ENCODE measurements around the gene ARPC2.

Gene ARPC2

DNA sequence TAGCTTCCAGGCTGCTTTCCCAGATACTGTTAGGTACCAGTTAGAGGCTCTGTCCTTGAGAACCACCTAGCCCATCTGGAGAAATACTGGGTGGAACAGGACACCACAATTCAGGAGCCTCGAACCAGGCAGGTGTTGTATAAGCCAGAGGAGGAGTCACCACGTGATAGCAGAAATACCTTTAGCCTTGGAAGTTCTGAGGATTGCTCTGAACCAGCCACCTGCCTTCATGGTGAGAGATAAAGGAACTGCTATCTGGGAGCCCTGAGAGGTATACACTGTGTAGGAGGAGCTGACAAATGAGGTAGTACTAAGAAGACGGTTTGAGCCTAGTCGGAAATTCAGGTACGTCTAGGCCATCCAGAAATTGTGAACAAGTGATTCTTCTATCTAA lies 36.2 kb downstream of the ARPC2 start:
- no peak for DNase-seq (ENCODE audit: low spot score)

DNA sequence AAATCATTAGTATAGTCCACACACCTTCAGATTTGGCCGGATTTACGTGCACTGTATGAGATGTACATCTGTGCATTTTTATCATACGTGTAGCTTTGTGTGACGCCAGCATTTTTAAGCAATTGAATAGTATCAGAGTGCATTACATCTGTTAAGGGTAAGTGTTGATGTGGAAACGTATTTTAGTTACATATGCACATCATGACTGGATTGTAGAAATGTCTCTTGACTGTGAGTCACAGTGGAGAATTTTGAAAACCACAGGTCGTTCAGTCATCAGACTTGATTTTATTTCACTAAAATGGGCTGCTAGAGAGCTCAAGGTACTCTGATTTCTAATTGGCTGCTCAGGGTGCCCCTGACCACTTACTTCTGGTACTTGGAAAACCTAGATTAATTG lies 38.5 kb downstream of the ARPC2 start:
- DNase-seq (ENCODE audit: low spot score), result no peak

DNA sequence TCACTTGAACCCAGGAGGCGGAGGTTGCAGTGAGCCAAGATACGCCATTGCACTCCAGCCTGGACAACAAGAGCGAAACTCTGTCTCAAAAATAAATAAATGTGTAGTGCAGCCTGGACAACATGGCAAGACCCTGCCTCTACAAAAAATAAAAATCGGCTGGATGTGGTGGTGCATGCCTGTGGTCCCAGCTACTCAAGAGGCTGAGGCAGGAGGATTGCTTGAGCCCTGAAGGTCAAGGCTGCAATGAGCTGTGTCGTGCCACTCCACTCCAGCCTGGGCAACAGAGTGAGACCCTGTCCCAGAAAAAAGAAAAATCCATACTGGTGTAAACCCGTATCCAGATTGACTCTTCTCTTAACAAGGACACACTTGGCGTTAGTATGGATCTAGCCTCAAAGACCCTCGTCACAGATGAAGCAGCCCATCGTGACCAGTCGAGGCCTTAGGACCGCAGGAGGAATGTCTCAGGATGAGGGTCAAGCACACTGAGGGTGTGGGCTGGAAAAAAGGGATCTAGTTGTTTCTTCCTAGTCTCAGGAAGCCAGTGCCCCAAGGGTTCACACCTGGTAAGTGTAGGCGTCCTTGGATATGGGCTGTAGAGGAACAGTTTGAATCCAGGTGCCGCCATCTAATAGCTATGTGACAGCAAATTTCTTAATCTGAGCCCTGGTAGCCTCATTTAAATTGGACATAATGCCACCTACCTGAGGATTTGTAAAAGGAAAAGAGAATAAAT lies 39.8 kb downstream of the ARPC2 start:
- DNase-seq (ENCODE audit: low spot score), result no peak

DNA sequence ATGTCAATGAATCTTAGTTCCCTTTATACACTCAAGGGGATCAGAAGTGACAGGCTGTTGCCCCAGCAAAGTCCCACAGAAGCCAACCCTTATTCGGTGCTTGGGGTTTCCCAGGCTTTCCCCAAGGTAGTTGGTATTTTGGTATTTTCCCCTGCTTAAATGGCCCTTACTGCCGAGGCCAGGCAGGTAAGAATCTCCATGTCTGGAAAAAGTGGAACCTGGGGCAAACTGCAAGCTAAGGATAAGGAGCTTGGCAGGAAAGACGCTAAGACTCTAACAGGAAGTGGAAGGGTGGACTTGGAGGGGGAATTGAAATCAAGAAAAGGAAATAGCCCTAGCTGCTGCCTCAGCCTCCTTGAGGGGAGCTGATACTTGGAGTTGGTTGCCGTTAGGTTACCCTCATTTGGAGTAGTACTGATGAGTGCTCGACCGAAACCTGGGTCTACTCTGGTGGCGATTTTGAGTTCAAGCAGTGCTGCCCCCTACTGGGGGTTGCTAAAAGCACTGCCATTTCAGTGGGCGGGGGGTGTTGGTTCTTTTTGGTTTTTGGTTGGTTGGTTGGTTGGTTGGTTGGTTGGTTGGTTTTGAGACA lies 40.5 kb downstream of the ARPC2 start:
- no peak for DNase-seq (ENCODE audit: low spot score)

DNA sequence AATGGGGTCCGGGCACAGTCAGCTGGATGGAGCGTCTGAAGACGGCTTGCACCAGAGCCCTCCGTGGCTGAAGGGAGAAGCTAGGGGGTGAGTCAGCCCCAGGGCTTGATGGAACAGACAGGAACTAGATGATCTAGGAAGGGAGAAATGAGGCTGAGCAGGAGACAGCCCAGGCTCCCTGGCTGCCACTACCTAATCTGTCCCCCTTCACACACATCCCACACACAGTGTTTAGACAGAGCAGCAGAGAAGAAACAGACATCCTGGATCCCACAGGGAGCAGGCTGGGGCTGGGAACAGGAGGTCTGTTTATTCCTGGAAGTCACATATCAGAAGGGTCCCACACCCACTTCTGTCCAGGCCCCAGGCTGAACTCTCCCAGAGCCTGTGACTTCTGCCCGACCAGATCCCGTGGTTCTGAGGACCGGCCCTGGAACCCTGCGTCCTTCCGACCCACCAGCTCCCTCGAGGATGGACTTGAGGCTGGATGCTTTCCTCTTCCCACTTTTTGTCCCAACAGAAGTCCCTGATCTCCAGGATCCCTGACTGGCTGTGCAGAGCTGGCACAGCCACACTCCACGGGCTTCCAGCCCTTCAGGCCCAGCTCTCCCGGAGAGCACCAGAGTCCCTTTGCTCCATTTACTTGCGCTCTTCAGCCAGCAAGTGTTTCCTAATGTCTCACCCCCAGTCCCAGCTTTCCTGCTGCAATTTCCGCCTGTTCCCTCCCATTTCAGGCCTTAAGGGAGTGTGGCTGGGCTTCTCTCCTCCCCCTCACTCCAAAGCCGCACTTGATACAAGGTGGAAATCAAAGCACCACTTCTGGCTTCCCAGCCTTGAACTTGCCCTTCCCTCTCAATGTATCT lies 42.3 kb downstream of the ARPC2 start:
- no peak for DNase-seq (ENCODE audit: low spot score)

DNA sequence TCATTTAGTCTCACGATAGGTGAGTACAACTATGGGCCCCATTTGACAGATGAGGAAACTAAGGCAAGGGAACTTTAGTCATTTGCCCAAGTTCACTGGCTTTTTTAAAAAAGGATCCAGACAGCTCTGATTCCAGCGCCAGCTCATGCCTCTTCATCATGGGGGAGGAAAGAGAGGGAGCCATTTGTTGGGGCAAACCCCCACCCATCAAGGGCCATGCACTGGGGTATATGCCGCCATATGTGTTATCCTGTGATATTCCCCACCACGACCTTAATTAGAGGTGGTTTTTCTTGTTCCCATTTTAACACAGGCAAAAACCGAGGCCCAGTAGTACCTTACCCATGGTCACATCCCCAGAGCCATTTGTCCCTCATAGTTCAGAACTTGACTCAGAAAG lies 43.2 kb downstream of the ARPC2 start:
- no peak for DNase-seq (ENCODE audit: low spot score)

DNA sequence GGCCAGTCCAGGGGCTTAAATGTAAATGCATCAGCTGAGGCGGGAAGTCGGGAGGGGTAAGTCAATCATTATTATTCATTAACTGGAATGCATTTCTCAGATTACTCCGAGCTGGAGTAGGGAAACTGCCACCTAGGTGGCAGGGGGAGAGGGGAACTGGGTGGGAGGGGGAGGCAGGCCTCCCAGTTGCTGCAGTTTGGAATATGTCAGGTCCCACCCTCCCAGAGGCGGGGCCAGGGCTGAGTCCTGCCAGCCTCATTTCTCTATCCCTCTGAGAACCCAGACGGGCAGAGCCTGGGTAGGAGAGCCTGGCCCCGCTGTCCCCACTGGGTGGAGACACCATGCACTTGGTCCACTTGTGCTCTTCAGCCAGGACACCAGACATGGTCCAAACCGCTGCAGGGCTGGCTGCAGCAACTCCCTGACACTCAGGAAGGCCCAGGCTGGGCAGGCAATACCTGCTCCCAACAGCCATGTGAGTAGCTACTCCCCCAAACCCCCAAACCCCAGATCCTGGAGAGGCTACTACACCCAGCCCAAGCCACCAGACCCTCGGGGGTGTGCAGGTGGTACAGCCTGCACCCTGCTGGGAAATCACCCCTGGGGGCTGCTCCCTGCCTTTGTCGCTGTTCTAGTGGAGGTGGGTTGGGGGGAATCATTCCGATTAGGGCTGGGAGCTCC lies 43.9 kb downstream of the ARPC2 start, which contains the start of gene GPBAR1:
GPBAR1 (plus strand) TSS at position 274 of the 681 bp plus-strand sequence. CDS start 1,710 bp downstream, outside the sequence.
- DNase-seq (ENCODE audit: low spot score), result no peak

DNA sequence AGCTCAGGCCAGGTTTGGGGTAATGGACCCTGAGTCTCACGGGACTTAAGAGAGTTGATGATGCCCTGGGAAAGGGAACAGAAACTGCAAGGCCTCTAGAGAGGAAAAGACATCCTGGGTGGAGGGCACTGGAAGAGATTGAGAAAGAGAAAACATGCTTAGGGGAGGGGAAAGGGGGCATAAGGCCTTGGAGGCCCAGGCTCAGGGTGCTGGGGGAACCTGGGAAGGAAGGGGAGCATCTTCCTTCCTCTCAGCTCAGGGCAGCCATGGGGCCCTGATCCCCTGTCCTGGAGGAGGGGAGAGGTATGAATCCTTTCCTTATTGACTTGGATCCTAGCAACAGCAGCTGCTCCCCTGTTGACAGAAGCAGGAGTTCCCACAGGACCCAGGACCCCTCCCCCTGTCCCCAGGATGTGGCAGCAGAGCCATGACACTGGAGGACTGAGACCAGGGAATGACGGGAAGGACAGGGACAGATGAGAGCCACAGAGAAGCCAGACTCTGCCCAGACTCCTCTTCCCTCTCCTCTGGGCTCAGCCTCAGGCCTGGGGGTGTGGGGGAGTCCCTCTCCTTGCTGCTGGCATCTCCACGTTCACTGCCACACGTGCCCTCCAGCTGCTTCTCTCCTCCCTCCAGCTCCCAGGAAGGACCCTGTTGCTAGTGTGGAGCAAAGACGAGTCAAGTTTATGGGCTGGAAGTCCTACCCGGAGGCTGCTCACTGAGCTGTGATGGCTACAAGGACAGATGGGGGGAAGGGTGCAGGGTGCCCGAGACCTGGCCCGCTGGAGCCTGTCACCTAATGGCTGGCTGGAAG lies 44.6 kb downstream of the ARPC2 start:
- DNase-seq (ENCODE audit: low spot score), result no peak

DNA sequence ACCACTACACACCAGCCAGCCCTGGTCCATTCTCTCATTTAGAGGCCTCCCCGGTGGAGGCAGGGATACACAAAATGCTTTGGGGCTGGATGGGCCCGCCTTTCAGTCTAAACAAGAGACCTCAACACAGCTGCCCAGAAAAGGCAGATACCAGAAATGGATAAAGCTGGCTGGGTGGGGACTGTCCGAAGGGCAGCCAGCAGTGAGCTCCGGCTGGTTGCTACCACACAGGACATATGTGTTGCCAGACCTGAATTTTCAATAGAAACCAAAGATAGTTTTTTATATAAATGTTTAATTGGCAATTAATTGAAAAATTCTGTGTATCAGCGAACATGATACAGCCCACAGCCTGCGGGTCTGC lies 45.2 kb downstream of the ARPC2 start:
- DNase-seq (ENCODE audit: low spot score), result no peak

DNA sequence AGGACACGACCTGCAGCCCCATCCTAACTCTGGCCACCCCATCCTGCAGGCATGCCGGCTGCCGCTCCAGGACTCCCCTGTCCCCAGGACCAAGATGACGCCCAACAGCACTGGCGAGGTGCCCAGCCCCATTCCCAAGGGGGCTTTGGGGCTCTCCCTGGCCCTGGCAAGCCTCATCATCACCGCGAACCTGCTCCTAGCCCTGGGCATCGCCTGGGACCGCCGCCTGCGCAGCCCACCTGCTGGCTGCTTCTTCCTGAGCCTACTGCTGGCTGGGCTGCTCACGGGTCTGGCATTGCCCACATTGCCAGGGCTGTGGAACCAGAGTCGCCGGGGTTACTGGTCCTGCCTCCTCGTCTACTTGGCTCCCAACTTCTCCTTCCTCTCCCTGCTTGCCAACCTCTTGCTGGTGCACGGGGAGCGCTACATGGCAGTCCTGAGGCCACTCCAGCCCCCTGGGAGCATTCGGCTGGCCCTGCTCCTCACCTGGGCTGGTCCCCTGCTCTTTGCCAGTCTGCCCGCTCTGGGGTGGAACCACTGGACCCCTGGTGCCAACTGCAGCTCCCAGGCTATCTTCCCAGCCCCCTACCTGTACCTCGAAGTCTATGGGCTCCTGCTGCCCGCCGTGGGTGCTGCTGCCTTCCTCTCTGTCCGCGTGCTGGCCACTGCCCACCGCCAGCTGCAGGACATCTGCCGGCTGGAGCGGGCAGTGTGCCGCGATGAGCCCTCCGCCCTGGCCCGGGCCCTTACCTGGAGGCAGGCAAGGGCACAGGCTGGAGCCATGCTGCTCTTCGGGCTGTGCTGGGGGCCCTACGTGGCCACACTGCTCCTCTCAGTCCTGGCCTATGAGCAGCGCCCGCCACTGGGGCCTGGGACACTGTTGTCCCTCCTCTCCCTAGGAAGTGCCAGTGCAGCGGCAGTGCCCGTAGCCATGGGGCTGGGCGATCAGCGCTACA lies 45.9 kb downstream of the ARPC2 start:
- DNase-seq (ENCODE audit: low spot score), result no peak

DNA sequence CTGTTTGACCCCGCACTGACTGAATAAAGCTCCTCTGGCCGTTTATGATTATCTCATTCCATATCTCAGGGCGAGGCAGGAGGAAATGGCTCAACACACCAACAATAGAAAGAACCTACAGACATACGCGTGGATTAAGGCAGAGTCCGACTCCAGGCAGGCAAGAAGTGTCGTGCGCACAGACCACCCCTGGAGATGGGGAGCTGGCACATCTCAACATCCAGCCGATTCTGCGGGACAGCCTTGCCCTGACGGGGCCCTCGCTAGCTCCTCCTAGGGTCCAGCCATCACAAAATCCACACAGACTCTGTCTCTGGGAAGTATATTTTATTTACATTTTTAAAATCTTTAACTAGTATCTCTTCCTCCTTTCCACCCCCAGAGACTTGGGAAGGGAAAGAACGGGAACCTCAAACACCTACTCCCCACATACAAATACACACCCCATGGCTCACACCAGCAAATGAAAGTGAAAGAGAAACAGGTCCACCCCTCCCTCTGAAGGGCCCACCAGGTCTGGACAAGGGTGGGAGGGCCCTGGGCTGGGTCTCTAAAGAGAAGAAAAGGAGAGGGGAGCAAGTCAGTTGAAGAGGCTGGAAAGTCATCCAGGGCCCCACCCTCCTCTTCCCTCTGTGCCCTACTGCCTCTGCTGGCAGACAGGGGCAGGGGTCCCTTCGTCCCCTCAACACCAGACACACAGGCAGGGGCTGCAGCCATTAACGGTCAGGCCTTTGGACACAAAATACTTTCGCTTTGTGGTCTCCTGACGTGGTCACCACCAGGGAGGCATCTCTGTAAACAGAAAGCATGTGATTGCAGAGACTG lies 47.0 kb downstream of the ARPC2 start:
- no peak for DNase-seq (ENCODE audit: low spot score)

DNA sequence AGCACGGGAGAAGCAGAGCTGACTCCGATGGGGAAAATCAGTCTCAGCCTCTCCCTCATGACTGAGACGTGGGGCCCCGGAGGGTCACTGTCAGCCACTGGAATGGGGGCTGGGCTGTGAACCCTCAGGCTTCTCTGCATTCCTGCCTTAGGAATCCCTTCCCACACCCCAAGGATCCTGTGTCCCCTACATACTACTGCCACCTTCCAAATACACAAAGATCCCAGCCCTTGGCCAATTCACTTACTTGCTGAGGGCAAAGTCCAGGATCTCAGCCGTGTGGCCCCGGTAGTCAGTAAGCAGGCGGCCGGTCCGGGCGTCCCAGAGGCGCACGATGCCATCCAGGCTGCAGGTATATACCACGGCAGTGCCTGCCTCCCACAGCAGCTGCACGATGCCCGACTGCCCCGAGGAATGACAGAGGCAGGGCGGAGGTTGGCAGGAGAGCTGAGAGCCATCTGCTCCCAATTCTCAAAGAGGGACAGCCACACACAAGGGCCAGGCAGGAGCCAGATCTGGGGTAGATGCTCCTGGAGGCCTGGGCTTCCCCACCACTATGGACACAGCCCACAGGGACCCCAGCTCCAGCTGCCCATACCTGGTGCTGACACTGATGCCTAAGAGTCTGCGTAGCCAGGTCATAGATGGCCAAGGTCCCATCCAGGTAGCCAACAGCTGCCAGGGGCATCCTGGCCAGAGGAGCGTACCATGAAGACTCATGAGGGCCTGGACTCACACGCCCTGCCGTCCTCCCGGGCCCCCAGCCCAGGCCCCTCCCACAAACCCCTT lies 48.0 kb downstream of the ARPC2 start:
- DNase-seq (ENCODE audit: low spot score), result no peak

DNA sequence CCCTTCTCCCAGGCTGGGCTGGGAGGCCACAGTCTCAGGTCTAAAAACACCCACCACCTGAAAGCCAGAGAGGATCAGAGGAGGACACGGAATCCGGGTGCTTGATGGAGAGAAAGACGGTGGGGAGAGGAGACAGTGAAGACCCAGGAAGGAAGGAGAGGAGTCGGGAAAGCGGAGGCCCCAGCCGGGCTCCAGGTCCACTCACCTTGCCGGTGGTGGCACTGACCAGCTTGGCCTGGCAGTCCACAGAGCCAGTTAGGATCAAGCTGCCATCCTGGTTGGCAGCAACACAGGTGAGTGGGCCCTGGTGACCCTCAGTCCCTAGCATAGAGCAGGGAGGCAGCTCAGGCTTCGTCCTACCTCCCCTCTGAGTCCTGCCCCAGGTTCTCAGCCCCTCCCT lies 48.6 kb downstream of the ARPC2 start:
- DNase-seq (ENCODE audit: low spot score), result no peak

DNA sequence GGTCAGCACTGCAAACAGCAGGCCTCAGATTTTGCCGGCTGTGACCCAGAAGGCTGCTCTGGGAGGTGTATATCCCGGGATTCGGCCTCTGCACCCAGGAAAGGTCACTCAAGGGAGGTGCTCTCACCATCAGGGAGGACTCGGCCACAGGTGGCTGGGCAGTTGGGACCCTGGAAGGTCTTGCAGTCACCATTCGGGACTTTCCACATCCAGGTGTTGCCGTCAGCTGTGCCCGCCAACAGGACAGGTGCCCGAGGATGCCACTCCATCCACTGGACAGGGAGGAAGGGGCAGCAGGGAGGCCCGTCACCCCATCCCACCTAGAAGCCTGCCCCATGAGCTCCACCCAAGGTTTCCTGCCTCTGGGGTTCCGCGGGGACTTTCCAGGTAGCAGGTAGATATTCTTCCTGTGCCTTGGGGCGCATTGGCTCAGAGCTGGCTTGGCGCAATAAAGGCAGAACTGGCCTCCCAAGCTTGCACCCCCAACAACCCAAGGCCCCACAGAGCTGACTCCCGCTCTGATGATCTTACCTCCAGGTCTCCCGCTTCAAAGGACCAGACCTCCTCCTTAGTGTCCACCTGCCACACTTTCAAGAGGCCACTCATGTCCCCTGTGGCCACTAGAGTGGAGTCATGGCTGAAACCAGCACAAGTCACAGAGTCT lies 49.5 kb downstream of the ARPC2 start:
- no peak for DNase-seq (ENCODE audit: low spot score)

DNA sequence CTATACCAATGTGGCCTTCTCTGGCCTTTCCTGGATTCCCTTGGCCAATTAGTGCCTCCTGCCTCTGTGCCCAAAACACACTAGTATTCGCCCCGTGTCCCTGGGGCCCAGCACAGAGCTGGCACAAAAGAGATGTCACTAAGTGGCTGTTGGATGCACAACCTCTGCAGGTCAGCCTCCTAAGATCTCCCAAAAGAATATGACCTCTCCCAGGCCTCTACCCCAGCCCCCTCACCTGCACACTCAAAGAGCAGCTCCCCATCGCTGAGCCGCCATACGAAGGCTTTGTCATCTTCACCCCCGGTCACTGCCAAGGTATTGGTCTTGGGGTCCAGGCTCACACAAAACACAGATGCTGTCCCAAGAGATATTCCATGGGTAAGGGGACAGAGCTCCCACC lies 50.3 kb downstream of the ARPC2 start:
- DNase-seq (ENCODE audit: low spot score), result no peak

DNA sequence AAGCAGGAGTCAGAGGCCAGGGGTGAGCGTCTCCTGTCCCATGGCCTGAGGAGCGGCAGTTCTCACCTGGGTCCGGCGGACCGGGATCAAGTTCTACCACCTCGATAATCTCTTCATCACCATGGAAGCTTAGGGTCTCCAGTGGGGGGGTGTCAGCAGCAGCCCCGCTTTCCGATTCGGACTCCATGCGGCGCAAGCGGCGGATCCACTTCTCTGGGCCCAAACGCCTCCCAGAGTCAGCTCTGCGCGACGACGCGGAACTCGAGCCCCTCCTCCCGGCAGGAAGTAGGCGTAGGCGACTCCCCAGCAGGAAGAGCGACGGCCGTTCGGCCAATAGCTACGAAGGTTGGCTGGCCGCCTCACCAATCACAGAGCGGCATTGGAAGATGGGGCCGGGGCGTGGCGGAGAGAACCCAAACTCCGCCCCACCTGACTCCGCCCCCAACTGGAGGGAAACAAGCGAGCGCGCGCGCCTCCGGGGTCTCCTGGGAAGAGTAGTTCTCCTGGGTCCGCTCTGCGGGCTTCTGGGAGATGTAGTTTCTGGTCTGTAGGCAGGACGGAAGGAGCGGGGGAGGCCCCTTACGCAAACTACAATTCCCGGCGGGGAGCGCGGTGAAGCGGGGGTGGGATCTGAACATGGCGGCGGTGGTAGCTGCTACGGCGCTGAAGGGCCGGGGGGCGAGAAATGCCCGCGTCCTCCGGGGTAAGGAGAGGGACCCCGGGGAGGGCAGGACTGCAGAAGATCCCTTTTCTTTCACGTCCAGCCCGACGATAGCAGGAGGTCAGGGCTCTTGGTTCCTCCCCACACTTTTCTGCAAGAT lies 53.1 kb downstream of the ARPC2 start, which contains the start of the genes AAMP and PNKD:
AAMP (minus strand) TSS at position 238 of the 821 bp plus-strand sequence; CDS start at position 187, 51 bp downstream.
PNKD (plus strand) TSS at position 620 of the 821 bp plus-strand sequence; CDS start at position 637, 17 bp downstream.
- peak; percentile 100 for DNase-seq (ENCODE audit: low spot score)
